ENCODE results near the gene DIP2C. TPM values are rescaled to one million over a fixed set of nuclear protein-coding genes. Genes with fewer than 3 reads are reported as not detected.

Gene DIP2C
- total RNA-seq (under 1 TPM; 0.44 to 0.55 TPM), polyA plus RNA-seq (1.1 TPM)

GRCh38 chr10:689452-690371 is at the start of gene DIP2C:
TSS of gene DIP2C (minus strand) at chr10:689668. CDS start at chr10:689578, 90 bp downstream.
- ChIA-PET CTCF (no interaction called here), POLR2A (no interaction called here)
- H3K9me3 ChIP-seq (ENCODE audit: low read length) = no peaks in the 10 kb centered on the region
- H3K36me3 ChIP-seq (ENCODE audit: insufficient read depth, low read length) = no peaks in the 10 kb centered on the region
- no peaks in the 10 kb centered on the region for H3K27me3 ChIP-seq (ENCODE audit: insufficient read depth, low read length, poor library complexity, severe bottlenecking)
- no peak for DNase-seq
- no peak within 1 kb of the TSS for H3K4me3 ChIP-seq (ENCODE audit: low read length)
- peaks cover 18 to 52% of the 10 kb centered on the region in 2 donors for H3K27me3 Mint-ChIP-seq
- peaks cover 0 to 9% (median 0%) of the 10 kb centered on the region in 5 donors for H3K9me3 Mint-ChIP-seq
- no peaks in the 10 kb centered on the region for H3K36me3 Mint-ChIP-seq
- H3K27ac ChIP-seq (ENCODE audit: low read depth, low read length) = no peak within 1 kb of the TSS
- no peaks in the 10 kb centered on the region for H3K4me1 ChIP-seq (ENCODE audit: insufficient read depth, low read length)
- no peak within 1 kb of the TSS for H3K27ac Mint-ChIP-seq
- peak within 1 kb of the TSS; percentile 8 to 74 (median 57) for H3K4me3 Mint-ChIP-seq
- H3K4me1 Mint-ChIP-seq = peaks cover 2 to 20% (median 4%) of the 10 kb centered on the region in 3 donors

- Histone ChIP-seq H3K4me3 (ENCODE audit: low read length) (no peak overlapping the region), H3K36me3 (ENCODE audit: insufficient read depth, low read length) (no peaks in the 10 kb centered on the region), H3K9me3 (ENCODE audit: low read length) (no peaks in the 10 kb centered on the region), H3K27me3 (ENCODE audit: insufficient read depth, low read length, poor library complexity, severe bottlenecking) (no peaks in the 10 kb centered on the region), H3K4me1 (ENCODE audit: insufficient read depth, low read length) (no peaks in the 10 kb centered on the region), H3K27ac (ENCODE audit: low read depth, low read length) (no peak overlapping the region)
- H3K9me3 Mint-ChIP-seq = peaks cover 0 to 7% (median 3%) of the 10 kb centered on the region in 5 donors
- POLR2A ChIA-PET = no interaction called here
- H3K36me3 Mint-ChIP-seq = no peaks in the 10 kb centered on the region
- peaks cover 4 to 11% of the 10 kb centered on the region in 2 donors for H3K27me3 Mint-ChIP-seq
- no peak overlapping the region for H3K27ac Mint-ChIP-seq
- no peak overlapping the region for H3K4me3 Mint-ChIP-seq
- DNase-seq = no peak
- no peaks in the 10 kb centered on the region for H3K4me1 Mint-ChIP-seq
- CTCF ChIA-PET = no interaction called here
These were observed 45.0 kb upstream of the DIP2C start for GRCh38 chr10:734481-734880.

GRCh38 chr10:733086-733485 is 43.6 kb upstream of the DIP2C start:
- H3K4me3 Mint-ChIP-seq = no peak overlapping the region
- no peak overlapping the region for H3K27ac Mint-ChIP-seq
- peaks cover 4 to 11% of the 10 kb centered on the region in 2 donors for H3K27me3 Mint-ChIP-seq
- no peak overlapping the region for H3K27ac ChIP-seq (ENCODE audit: low read depth, low read length)
- H3K9me3 ChIP-seq (ENCODE audit: low read length) = no peaks in the 10 kb centered on the region
- ChIA-PET CTCF (no interaction called here), POLR2A (no interaction called here)
- H3K4me3 ChIP-seq (ENCODE audit: low read length) = no peak overlapping the region
- no peak for DNase-seq
- no peaks in the 10 kb centered on the region for H3K4me1 ChIP-seq (ENCODE audit: insufficient read depth, low read length)
- no peaks in the 10 kb centered on the region for H3K27me3 ChIP-seq (ENCODE audit: insufficient read depth, low read length, poor library complexity, severe bottlenecking)
- H3K9me3 Mint-ChIP-seq = peaks cover 0 to 7% (median 3%) of the 10 kb centered on the region in 5 donors
- H3K36me3 Mint-ChIP-seq = no peaks in the 10 kb centered on the region
- no peaks in the 10 kb centered on the region for H3K4me1 Mint-ChIP-seq
- H3K36me3 ChIP-seq (ENCODE audit: insufficient read depth, low read length) = no peaks in the 10 kb centered on the region

- ChIA-PET POLR2A (no interaction called here), CTCF (no interaction called here)
- no peaks in the 10 kb centered on the region for H3K4me1 Mint-ChIP-seq
- Histone ChIP-seq H3K9me3 (ENCODE audit: low read length) (no peaks in the 10 kb centered on the region), H3K4me1 (ENCODE audit: insufficient read depth, low read length) (no peaks in the 10 kb centered on the region), H3K4me3 (ENCODE audit: low read length) (no peak overlapping the region), H3K36me3 (ENCODE audit: insufficient read depth, low read length) (no peaks in the 10 kb centered on the region), H3K27ac (ENCODE audit: low read depth, low read length) (no peak overlapping the region), H3K27me3 (ENCODE audit: insufficient read depth, low read length, poor library complexity, severe bottlenecking) (no peaks in the 10 kb centered on the region)
- peaks cover 0 to 2% (median 0%) of the 10 kb centered on the region in 5 donors for H3K9me3 Mint-ChIP-seq
- no peak overlapping the region for H3K4me3 Mint-ChIP-seq
- H3K27ac Mint-ChIP-seq = no peak overlapping the region
- no peak for DNase-seq
- H3K27me3 Mint-ChIP-seq = peaks cover 4 to 11% of the 10 kb centered on the region in 2 donors
- H3K36me3 Mint-ChIP-seq = no peaks in the 10 kb centered on the region
These were observed 39.7 kb upstream of the DIP2C start for GRCh38 chr10:729213-729612.

GRCh38 chr10:728603-729002 is 39.1 kb upstream of the DIP2C start:
- CTCF ChIA-PET = no interaction called here
- Histone ChIP-seq H3K4me1 (ENCODE audit: insufficient read depth, low read length) (no peaks in the 10 kb centered on the region), H3K4me3 (ENCODE audit: low read length) (no peak overlapping the region), H3K27ac (ENCODE audit: low read depth, low read length) (no peak overlapping the region), H3K9me3 (ENCODE audit: low read length) (no peaks in the 10 kb centered on the region), H3K27me3 (ENCODE audit: insufficient read depth, low read length, poor library complexity, severe bottlenecking) (no peaks in the 10 kb centered on the region), H3K36me3 (ENCODE audit: insufficient read depth, low read length) (no peaks in the 10 kb centered on the region)
- H3K4me3 Mint-ChIP-seq = no peak overlapping the region
- POLR2A ChIA-PET = no interaction called here
- H3K27ac Mint-ChIP-seq = no peak overlapping the region
- DNase-seq = no peak
- no peaks in the 10 kb centered on the region for H3K36me3 Mint-ChIP-seq
- H3K4me1 Mint-ChIP-seq = no peaks in the 10 kb centered on the region
- peaks cover 0 to 2% (median 0%) of the 10 kb centered on the region in 5 donors for H3K9me3 Mint-ChIP-seq
- H3K27me3 Mint-ChIP-seq = peaks cover 4 to 11% of the 10 kb centered on the region in 2 donors

- no peaks in the 10 kb centered on the region for H3K4me1 Mint-ChIP-seq
- Histone ChIP-seq H3K4me1 (ENCODE audit: insufficient read depth, low read length) (no peaks in the 10 kb centered on the region), H3K27me3 (ENCODE audit: insufficient read depth, low read length, poor library complexity, severe bottlenecking) (no peaks in the 10 kb centered on the region), H3K27ac (ENCODE audit: low read depth, low read length) (no peak overlapping the region), H3K9me3 (ENCODE audit: low read length) (no peaks in the 10 kb centered on the region), H3K4me3 (ENCODE audit: low read length) (no peak overlapping the region), H3K36me3 (ENCODE audit: insufficient read depth, low read length) (no peaks in the 10 kb centered on the region)
- H3K4me3 Mint-ChIP-seq = no peak overlapping the region
- no peaks in the 10 kb centered on the region for H3K36me3 Mint-ChIP-seq
- H3K27me3 Mint-ChIP-seq = peaks cover 4 to 12% of the 10 kb centered on the region in 2 donors
- POLR2A ChIA-PET = no interaction called here
- DNase-seq = no peak
- peaks cover 0 to 2% (median 0%) of the 10 kb centered on the region in 5 donors for H3K9me3 Mint-ChIP-seq
- no peak overlapping the region for H3K27ac Mint-ChIP-seq
- CTCF ChIA-PET = no interaction called here
These were observed 37.8 kb upstream of the DIP2C start for GRCh38 chr10:727162-727790.

GRCh38 chr10:725786-726185 is 36.3 kb upstream of the DIP2C start:
- Mint-ChIP-seq H3K27ac (no peak overlapping the region), H3K9me3 (peaks cover 0 to 1% (median 0%) of the 10 kb centered on the region in 5 donors), H3K4me1 (no peaks in the 10 kb centered on the region), H3K4me3 (no peak overlapping the region), H3K27me3 (peaks cover 0 to 8% of the 10 kb centered on the region in 2 donors), H3K36me3 (peaks cover 0 to 1% (median 0%) of the 10 kb centered on the region in 3 donors)
- no peaks in the 10 kb centered on the region for H3K27me3 ChIP-seq (ENCODE audit: insufficient read depth, low read length, poor library complexity, severe bottlenecking)
- no peak overlapping the region for H3K27ac ChIP-seq (ENCODE audit: low read depth, low read length)
- H3K4me3 ChIP-seq (ENCODE audit: low read length) = no peak overlapping the region
- H3K4me1 ChIP-seq (ENCODE audit: insufficient read depth, low read length) = no peaks in the 10 kb centered on the region
- ChIA-PET CTCF (no interaction called here), POLR2A (no interaction called here)
- DNase-seq = no peak
- H3K36me3 ChIP-seq (ENCODE audit: insufficient read depth, low read length) = no peaks in the 10 kb centered on the region
- H3K9me3 ChIP-seq (ENCODE audit: low read length) = no peaks in the 10 kb centered on the region

- Histone ChIP-seq H3K27me3 (ENCODE audit: insufficient read depth, low read length, poor library complexity, severe bottlenecking) (no peaks in the 10 kb centered on the region), H3K36me3 (ENCODE audit: insufficient read depth, low read length) (no peaks in the 10 kb centered on the region), H3K4me3 (ENCODE audit: low read length) (no peak overlapping the region), H3K27ac (ENCODE audit: low read depth, low read length) (no peak overlapping the region), H3K4me1 (ENCODE audit: insufficient read depth, low read length) (no peaks in the 10 kb centered on the region), H3K9me3 (ENCODE audit: low read length) (no peaks in the 10 kb centered on the region)
- DNase-seq = no peak
- Mint-ChIP-seq H3K4me3 (no peak overlapping the region), H3K27me3 (peaks cover 2 to 10% of the 10 kb centered on the region in 2 donors), H3K27ac (no peak overlapping the region), H3K36me3 (peaks cover 0 to 1% (median 0%) of the 10 kb centered on the region in 3 donors), H3K4me1 (no peaks in the 10 kb centered on the region), H3K9me3 (peaks cover 0 to 1% (median 0%) of the 10 kb centered on the region in 5 donors)
- ChIA-PET POLR2A (no interaction called here), CTCF (no interaction called here)
These were observed 35.8 kb upstream of the DIP2C start for GRCh38 chr10:725302-725701.

All from CD8-positive, alpha-beta memory T cell (primary cell).